Suprapubic skin (tissue), 4 donors: Measurements from ENCODE around the gene NFIA.

Experiments
- EP300 ChIP-seq: sonication (generic); formaldehyde crosslinking; IDR thresholded peaks from one replicate; pipeline ENCODE4 v1.6.1; 2017; ENCODE audit warnings: antibody characterized with exemption
- POLR2A ChIP-seq, 2 donors: fragments of 450-650 bp; IDR thresholded peaks; one replicate each; pipeline ENCODE4 v1.6.1; 2017; ENCODE audit warnings: antibody characterized with exemption in 2 of 2, mild to moderate bottlenecking in 2 of 2, moderate library complexity in 2 of 2
- POLR2AphosphoS5 ChIP-seq, 3 donors: sonication (generic); formaldehyde crosslinking; IDR thresholded peaks; one replicate each; pipeline ENCODE4 v1.6.1; 2017; ENCODE audit warnings: antibody characterized with exemption in 3 of 3
- TF ChIP-seq, protein P1 (sequence below), 2 donors: fragments of 200-600 bp in 1 of 2; fragments of 450-650 bp in 1 of 2; sonication (generic) in 1 of 2; IDR thresholded peaks; one replicate each; pipeline ENCODE4 v1.5.1; 2016 to 2019; ENCODE audit warnings: antibody characterized with exemption in 2 of 2, mild to moderate bottlenecking in 1 of 2, moderate library complexity in 1 of 2

DNA sequence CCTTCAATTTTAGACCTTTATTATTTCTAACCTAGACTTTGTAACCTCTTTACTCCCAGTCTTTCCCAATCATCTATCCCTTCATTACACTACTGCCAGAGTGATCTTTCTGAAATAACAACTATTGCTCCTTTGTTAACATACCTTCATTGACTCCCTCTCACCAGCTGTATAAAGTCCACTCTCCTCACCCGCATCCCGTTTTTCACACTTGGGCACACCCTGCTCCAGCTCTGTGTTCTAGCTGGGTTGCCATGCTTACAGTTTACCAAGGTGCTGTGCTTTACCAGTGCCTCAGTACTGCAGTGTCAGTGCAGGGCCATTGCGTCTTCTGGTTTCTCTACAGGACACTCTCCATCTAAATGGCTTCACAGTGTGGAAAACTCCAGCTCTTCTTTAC is 148.2 kb downstream of the NFIA start:
- TF ChIP-seq, protein P1, sequence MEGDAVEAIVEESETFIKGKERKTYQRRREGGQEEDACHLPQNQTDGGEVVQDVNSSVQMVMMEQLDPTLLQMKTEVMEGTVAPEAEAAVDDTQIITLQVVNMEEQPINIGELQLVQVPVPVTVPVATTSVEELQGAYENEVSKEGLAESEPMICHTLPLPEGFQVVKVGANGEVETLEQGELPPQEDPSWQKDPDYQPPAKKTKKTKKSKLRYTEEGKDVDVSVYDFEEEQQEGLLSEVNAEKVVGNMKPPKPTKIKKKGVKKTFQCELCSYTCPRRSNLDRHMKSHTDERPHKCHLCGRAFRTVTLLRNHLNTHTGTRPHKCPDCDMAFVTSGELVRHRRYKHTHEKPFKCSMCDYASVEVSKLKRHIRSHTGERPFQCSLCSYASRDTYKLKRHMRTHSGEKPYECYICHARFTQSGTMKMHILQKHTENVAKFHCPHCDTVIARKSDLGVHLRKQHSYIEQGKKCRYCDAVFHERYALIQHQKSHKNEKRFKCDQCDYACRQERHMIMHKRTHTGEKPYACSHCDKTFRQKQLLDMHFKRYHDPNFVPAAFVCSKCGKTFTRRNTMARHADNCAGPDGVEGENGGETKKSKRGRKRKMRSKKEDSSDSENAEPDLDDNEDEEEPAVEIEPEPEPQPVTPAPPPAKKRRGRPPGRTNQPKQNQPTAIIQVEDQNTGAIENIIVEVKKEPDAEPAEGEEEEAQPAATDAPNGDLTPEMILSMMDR (IDR thresholded peaks at IDR 0.05), result no peak
- TF ChIP-seq POLR2A (IDR thresholded peaks at IDR 0.05) (no peak), POLR2AphosphoS5 (IDR thresholded peaks at IDR 0.05) (no peak), EP300 (no peak)
